Heart left ventricle (tissue), 16 donors: ENCODE data around the gene GPR78. TPM values are rescaled to one million over a fixed set of nuclear protein-coding genes. Genes with fewer than 3 reads are reported as not detected.

Experiments
- ATAC-seq, 4 donors: fragments of 200-7000 bp; cut with Tn5 transposase; one replicate each; pipeline ENCODE4 v1.9.1; 2020 to 2022; ENCODE audit warnings: moderate library complexity in 4 of 4, mild to moderate bottlenecking in 3 of 4, moderate number of reproducible peaks in 1 of 4
- DNase-seq, 5 donors: peaks; one replicate each; pipeline ENCODE4 v3.0.0-alpha.2; 2020
- H3K27ac ChIP-seq, 12 donors: fragments of 200-600 bp; sonication (generic) in 4 of 12; one replicate each; pipeline versions ENCODE4 v1.5.0 to v1.8.0; 2016 to 2022; ENCODE audit warnings: mild to moderate bottlenecking in 2 of 12
- H3K27me3 ChIP-seq, 9 donors: fragments of 200-600 bp; sonication (generic) in 2 of 9; one replicate each; pipeline versions ENCODE4 v1.5.1 to v1.8.0; 2016 to 2022; ENCODE audit warnings: mild to moderate bottlenecking in 3 of 9
- H3K36me3 ChIP-seq, 9 donors: fragments of 200-600 bp; sonication (generic) in 2 of 9; one replicate each; pipeline versions ENCODE4 v1.5.0 to v1.8.0; 2018 to 2022; ENCODE audit warnings: mild to moderate bottlenecking in 2 of 9
- H3K4me1 ChIP-seq, 12 donors: fragments of 200-600 bp; sonication (generic) in 4 of 12; one replicate each; pipeline versions ENCODE4 v1.5.0 to v1.8.0; 2016 to 2022; ENCODE audit warnings: mild to moderate bottlenecking in 3 of 12
- H3K4me3 ChIP-seq, 12 donors: fragments of 200-600 bp; sonication (generic) in 4 of 12; one replicate each; pipeline versions ENCODE4 v1.5.0 to v1.8.0; 2017 to 2022; ENCODE audit warnings: mild to moderate bottlenecking in 9 of 12, moderate library complexity in 4 of 12
- H3K9me3 ChIP-seq, 12 donors: fragments of 200-600 bp; sonication (generic) in 4 of 12; one replicate each; pipeline versions ENCODE4 v1.5.0 to v1.8.0; 2016 to 2022; ENCODE audit warnings: mild to moderate bottlenecking in 1 of 12
- CTCF ChIP-seq, 12 donors: fragments of 200-600 bp; sonication (generic) in 4 of 12; IDR thresholded peaks; one replicate each; pipeline versions ENCODE4 v1.5.0 to v1.8.0; 2018 to 2022; ENCODE audit warnings: antibody characterized with exemption in 12 of 12, mild to moderate bottlenecking in 5 of 12
- POLR2A ChIP-seq, 2 donors: fragments of 450-650 bp; IDR thresholded peaks; one replicate each; pipeline ENCODE4 v1.6.1; 2017; ENCODE audit warnings: antibody characterized with exemption in 2 of 2, mild to moderate bottlenecking in 2 of 2, moderate library complexity in 2 of 2
- WGBS, 4 donors: extraction: QIAGEN DNeasy Blood & Tissue Kit in 2 of 4; methylation state at CpG; one replicate each; pipeline versions ENCODE4 v1.1.5 to v1.1.7; 2013 to 2018; 5-methylcytosine and 5-hydroxymethylcytosine counted together
- intact Hi-C, 10 donors: fragments of 100-400 bp; cut with DNase I; formaldehyde crosslinking; loops; one replicate each; pipeline versions ENCODE4 v1.11.1 to v1.14.2; 2022
- polyA plus RNA-seq, 2 donors: library from polyadenylated mRNA; stranded (reverse); fragments of 200-250 nt; gene quantifications; one replicate each; pipeline ENCODE4 v1.2.3, GENCODE V29; 2013
- total RNA-seq, 9 donors: library from RNA; depleted of rRNA in 2 of 9; stranded (reverse); fragments of >200 nt in 2 of 9; fragmentation: NEBNext Ultra II Directional in 3 of 9; extraction: Animal tissue kit (Norgen Biotek cat#: 25700) in 3 of 9; gene quantifications; one replicate each; pipeline versions ENCODE4 v1.1.0 to v1.2.4, GENCODE V29; 2016 to 2023
- donor health status: ischemic (EF 13 %, LVEDD 7.1; RV severe dilation, severe dysfunction).
- donor health status: healthy with polysubstance abuse.
- donor health status: DM: no; HTN: yes; CAD: no.
- donor health status: DM: no; HTN: no; CAD: no.
- donor health status: ischemic (EF 25% LVEDD 6.9; RV normal size, moderate dysfunction).
- donor health status: ischemic (EF 25% LVEDD 5.7; RV mildly dilated, moderate dysfunction).
- donor health status: healthy.
- donor health status: DM: yes; HTN: yes; CAD: no.
- donor health status: ischemic (EF 35%, LVEDD 5.7; RV mildly dilated, moderate dysfunction).
- donor health status: nonischemic (EF 11% LVEDD 7.7; RV severe dilation, severe dysfunction).
- donor health status: DM: yes; HTN: yes; CAD: no.
- donor health status: PGD.
- donor health status: ischemic (EF 29% LVEDD 5.4; RV normal size, mild dysfunction).
- donor health status: nonischemic (EF 23%, LVEDD 6.1; RV moderate dilation, normal function).

GPR78 gene
- total and polyA plus RNA-seq, 11 donors: 0.11 TPM; not detected in 10

DNA sequence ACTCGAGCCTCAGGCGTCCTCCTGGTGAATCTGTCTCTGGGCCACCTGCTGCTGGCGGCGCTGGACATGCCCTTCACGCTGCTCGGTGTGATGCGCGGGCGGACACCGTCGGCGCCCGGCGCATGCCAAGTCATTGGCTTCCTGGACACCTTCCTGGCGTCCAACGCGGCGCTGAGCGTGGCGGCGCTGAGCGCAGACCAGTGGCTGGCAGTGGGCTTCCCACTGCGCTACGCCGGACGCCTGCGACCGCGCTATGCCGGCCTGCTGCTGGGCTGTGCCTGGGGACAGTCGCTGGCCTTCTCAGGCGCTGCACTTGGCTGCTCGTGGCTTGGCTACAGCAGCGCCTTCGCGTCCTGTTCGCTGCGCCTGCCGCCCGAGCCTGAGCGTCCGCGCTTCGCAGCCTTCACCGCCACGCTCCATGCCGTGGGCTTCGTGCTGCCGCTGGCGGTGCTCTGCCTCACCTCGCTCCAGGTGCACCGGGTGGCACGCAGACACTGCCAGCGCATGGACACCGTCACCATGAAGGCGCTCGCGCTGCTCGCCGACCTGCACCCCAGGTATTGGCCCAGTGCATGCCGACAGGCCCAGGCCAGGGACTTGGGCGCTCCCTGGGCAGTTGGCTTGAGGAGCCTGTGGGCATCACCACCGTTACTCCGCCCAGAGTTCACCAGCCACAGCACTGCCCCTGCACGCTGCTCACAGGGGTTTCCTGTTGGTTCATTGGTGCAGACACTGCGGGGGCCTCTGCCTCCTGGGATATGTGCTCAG is 1.1 kb downstream of the GPR78 start:
- Histone ChIP-seq H3K36me3 (no peaks in the 10 kb centered on the region), H3K27ac (no peak overlapping the region), H3K9me3 (no peaks in the 10 kb centered on the region), H3K27me3 (peaks cover 18 to 88% (median 43%) of the 10 kb centered on the region in 9 donors), H3K4me3 (no peak overlapping the region), H3K4me1 (peaks cover 0 to 7% (median 0%) of the 10 kb centered on the region in 12 donors)
- ATAC-seq: peak in 2 of 4 donors; percentile 6 to 8
- TF ChIP-seq CTCF (IDR thresholded peaks at IDR 0.05) (no peak), POLR2A (IDR thresholded peaks at IDR 0.05) (no peak)
- 40 to 63% (median 58%) methylated on average over 47 to 66 of the region's 66 CpGs for WGBS, 4 donors
- intact Hi-C loops: no loop called here
- DNase-seq: peak in 2 of 5 donors; percentile 19 to 62

DNA sequence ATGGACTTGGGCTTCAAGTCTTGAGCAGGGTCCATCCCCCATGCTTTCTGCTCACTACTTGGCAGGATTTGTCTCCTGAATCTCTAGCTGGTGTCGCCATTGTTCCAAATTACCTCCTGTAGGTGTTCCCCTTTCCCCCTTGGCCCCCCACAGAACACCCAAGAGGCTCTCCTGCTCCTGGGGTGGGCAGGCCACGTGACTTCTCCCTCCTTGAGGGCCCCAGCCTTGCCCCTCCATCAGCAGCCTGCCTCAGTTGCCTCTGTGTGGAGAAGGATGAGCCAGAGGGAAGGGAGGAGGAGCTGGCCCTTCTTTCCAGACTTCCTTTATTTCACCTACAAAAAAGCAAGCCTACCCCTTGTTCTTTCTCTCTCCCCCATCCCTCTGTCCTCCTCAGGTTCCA is 1.8 kb downstream of the GPR78 start:
- DNase-seq (peak in 2 of 5 donors; percentile 13 to 24), ATAC-seq (no peak)
- intact Hi-C loops: no loop called here
- Histone ChIP-seq H3K4me3 (no peak overlapping the region), H3K27ac (no peak overlapping the region), H3K4me1 (peaks cover 0 to 7% (median 0%) of the 10 kb centered on the region in 12 donors), H3K27me3 (peaks cover 20 to 93% (median 46%) of the 10 kb centered on the region in 9 donors), H3K9me3 (no peaks in the 10 kb centered on the region), H3K36me3 (no peaks in the 10 kb centered on the region)
- TF ChIP-seq CTCF (IDR thresholded peaks at IDR 0.05): no peak
- WGBS, 4 donors: 53 to 58% (median 55%) methylated on average over 2 of the region's 2 CpGs

- Histone ChIP-seq H3K4me1 (peaks cover 0 to 7% (median 0%) of the 10 kb centered on the region in 12 donors), H3K27ac (no peak overlapping the region), H3K27me3 (peaks cover 20 to 93% (median 49%) of the 10 kb centered on the region in 9 donors), H3K9me3 (no peaks in the 10 kb centered on the region), H3K36me3 (no peaks in the 10 kb centered on the region), H3K4me3 (no peak overlapping the region)
- no peak for TF ChIP-seq CTCF (IDR thresholded peaks at IDR 0.05)
- TF ChIP-seq POLR2A (IDR thresholded peaks at IDR 0.05): no peak
- 86 to 91% (median 87%) methylated on average over 11 to 12 of the region's 12 CpGs for WGBS, 4 donors
- intact Hi-C loops: no loop called here
- ATAC-seq (no peak), DNase-seq (peak in 2 of 5 donors; percentile 9 to 39)
Observed at GRCh38 chr4:8582436-8582835, 2.2 kb downstream of the GPR78 start.

DNA sequence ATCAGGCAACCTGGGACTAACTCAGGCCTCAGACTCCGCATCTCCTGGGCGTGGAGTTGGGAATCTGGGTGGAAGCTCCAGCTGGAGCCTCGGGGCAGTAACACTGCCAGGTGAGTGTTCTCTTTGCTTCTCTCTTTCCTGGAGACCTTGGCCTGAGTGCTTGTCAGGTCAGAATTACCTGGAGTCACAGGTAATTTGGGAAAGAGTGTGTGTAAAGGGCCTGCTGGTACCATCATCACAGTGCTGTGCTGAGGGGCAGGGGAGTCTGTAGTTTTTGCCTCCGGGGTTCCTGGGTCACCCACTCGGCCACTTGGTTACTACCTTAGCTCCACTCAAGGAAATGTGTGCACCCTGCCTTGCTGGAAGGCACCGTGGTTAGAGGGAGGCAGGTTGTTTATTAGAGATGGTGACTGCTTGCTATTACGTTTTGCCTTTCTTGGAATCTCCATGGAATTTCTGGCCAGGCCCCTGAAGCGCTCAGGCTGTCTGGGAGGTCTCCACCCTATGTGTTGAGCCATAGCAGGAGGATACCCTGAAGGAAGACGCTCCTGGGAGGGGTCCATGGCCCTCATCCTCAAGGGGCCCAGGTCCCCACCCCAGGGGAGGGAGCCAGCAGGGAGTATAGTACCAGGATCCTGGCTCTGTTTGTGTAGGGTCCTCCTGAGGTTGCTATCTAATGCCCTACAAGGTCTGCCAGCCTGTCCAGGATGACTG is 2.9 kb downstream of the GPR78 start:
- Histone ChIP-seq H3K27ac (no peak overlapping the region), H3K36me3 (no peaks in the 10 kb centered on the region), H3K27me3 (peaks cover 20 to 90% (median 46%) of the 10 kb centered on the region in 9 donors), H3K9me3 (no peaks in the 10 kb centered on the region), H3K4me3 (no peak overlapping the region), H3K4me1 (peaks cover 0 to 7% (median 0%) of the 10 kb centered on the region in 12 donors)
- ATAC-seq (no peak), DNase-seq (peak in 2 of 5 donors; percentile 16 to 17)
- TF ChIP-seq CTCF (IDR thresholded peaks at IDR 0.05) (no peak), POLR2A (IDR thresholded peaks at IDR 0.05) (no peak)
- intact Hi-C loops: no loop called here
- 66 to 70% (median 69%) methylated on average over 7 to 9 of the region's 9 CpGs for WGBS, 4 donors
